Measurements from ENCODE around the gene PRELP. TPM values are rescaled to one million over a fixed set of nuclear protein-coding genes. Genes with fewer than 3 reads are reported as not detected.

PRELP gene
- total RNA-seq, 1 donor = 1.4 TPM

DNA sequence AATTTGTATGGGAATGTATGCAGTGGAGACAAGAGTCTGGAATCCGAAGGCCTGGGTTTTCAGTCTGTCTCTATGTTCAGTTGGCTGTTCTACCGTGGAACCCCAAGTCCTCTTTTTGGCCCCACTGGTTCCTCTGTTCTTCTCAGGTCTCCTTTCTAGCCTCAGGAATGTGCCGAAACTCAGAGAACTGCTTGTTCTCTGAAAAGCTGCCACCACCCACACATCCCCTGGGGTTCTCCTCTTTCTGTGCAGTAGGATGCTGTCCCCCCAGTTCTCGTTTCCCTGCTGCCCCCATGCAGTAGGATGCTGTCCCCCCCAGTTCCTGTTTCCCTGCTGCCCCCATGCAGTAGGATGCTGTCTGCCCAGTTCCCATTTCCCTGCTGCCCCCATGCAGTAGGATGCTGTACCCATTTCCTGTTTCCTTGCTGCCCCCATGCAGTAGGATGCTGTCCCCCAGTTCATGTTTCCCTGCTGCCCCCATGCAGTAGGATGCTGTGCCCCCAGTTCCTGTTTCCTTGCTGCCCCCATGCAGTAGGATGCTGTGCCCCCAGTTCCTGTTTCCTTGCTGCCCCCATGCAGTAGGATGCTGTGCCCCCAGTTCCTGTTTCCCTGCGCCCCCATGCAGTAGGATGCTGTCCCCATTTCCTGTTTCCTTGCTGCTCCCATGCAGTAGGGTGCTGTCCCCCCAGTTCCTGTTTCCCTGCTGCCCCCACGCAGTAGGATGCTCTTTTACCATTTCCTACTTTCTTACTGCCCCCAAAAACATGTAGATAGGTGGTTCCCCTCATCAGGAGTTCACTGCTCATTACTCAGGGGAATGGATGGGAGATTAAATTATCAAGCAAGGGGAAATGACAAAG is 53.6 kb downstream of the PRELP start:
- no peak overlapping the region for H3K4me3 ChIP-seq (ENCODE audit: low read depth, low read length)
- no peak for DNase-seq (ENCODE audit: low read depth)
- TF ChIP-seq, protein P1, sequence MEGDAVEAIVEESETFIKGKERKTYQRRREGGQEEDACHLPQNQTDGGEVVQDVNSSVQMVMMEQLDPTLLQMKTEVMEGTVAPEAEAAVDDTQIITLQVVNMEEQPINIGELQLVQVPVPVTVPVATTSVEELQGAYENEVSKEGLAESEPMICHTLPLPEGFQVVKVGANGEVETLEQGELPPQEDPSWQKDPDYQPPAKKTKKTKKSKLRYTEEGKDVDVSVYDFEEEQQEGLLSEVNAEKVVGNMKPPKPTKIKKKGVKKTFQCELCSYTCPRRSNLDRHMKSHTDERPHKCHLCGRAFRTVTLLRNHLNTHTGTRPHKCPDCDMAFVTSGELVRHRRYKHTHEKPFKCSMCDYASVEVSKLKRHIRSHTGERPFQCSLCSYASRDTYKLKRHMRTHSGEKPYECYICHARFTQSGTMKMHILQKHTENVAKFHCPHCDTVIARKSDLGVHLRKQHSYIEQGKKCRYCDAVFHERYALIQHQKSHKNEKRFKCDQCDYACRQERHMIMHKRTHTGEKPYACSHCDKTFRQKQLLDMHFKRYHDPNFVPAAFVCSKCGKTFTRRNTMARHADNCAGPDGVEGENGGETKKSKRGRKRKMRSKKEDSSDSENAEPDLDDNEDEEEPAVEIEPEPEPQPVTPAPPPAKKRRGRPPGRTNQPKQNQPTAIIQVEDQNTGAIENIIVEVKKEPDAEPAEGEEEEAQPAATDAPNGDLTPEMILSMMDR (IDR thresholded peaks at IDR 0.05; ENCODE audit: insufficient read depth, low read length) = no peak

DNA sequence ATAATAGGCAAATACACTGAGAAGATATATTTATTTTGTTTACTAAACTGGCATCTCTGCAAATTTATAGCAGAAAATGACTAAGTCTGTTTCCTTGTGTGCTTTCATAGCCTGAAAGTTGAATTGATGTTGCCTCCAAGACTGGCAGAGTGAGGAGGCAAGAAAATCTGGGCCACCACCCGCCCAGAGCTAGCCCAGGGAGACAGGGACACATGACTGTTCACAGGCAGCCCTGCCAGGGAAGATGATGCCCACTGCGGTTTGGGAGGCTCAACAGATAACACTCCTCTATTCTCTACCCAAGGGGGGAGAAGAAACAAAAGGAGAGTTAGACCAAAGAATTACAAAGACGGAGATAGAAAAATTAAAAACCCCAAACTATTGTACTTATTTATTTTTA is 55.5 kb downstream of the PRELP start:
- no peak overlapping the region for H3K4me3 ChIP-seq (ENCODE audit: low read depth, low read length)
- DNase-seq (ENCODE audit: low read depth) = no peak
- TF ChIP-seq, protein P1 (IDR thresholded peaks at IDR 0.05; ENCODE audit: insufficient read depth, low read length) = no peak

DNA sequence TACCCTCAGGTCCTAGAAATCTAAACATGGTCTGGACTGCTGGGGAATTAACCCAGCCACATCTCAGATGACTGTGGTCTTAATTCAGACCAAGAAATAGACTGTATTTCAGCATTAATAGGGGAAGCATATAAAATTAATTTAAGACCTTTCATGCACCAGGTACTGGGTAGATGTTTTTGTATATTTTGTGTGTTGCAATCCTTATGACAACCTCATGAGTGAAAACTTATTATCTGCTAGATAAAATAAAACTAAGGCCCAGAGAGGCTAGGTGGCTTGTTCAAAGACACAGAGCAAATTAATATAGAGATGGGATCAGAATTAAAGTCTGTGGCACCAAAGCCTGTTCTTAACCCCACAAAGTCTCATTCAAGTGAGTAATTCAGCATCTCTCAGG is 58.4 kb downstream of the PRELP start:
- no peak for DNase-seq (ENCODE audit: low read depth)
- TF ChIP-seq, protein P1 (IDR thresholded peaks at IDR 0.05; ENCODE audit: insufficient read depth, low read length) = no peak
- no peak overlapping the region for H3K4me3 ChIP-seq (ENCODE audit: low read depth, low read length)

DNA sequence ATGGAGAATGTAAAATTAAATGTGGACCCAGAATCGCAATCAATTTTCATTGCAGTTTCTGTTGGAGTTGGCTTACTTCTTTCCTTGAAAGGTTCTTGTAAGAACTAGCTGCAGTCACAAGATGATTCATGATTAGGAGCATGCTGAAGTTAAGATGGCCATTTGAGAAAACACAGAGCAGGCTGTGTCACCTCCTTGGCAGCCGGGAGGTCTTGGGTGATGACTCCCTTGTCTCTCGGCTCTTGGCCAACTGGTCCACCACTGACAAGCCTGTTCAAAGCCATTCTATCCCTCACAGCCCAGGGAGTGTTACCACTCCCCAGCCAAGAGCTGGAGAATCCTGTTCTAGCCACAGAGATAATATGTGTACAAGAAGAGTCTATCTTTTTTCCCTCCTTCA is 58.9 kb downstream of the PRELP start:
- TF ChIP-seq, protein P1 (IDR thresholded peaks at IDR 0.05; ENCODE audit: insufficient read depth, low read length) = no peak
- H3K4me3 ChIP-seq (ENCODE audit: low read depth, low read length) = no peak overlapping the region
- peak; percentile 99 for DNase-seq (ENCODE audit: low read depth)

DNA sequence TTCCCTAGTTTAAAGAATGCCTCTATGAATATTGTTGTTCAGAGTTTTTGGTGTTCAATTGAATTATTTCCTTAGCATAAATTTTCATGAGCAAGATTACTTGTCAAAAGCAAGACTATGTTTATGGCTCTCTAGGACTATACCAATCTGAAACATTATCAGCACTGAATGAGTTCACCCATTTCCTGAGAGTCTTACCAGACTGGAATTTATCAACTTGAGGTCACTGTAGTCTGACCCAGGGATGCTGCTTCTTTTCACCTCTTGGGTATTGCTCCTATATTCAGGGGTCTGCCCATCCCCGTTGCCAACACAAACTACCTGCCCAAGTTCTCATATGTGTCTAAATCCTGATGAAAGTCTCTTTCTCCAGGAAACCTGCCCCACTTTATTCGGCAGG is 61.0 kb downstream of the PRELP start:
- H3K4me3 ChIP-seq (ENCODE audit: low read depth, low read length) = no peak overlapping the region
- DNase-seq (ENCODE audit: low read depth) = peak; percentile 64
- TF ChIP-seq, protein P1 (IDR thresholded peaks at IDR 0.05; ENCODE audit: insufficient read depth, low read length) = no peak

DNA sequence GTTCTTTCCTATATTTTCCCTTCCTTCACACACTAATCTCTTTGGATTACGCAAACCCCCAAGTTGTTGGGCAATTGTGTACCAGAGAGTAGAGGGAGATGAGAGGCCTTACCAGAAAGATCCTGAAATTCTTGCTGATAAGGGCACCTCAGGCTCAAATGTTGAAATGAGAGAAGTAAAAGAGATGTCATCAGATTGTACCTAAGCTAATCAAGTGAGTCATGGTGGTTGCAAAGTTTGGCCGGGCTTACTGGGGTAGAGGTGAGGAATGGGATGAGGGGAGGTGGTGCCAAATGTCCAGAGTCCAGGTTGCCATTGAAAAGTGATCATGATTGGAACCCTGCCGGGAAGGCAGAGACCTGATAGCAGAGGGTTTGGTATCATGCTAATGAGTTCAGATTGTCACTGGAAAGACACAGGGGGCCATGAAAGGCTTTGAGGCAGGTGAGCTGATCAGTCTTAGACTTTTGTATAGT is 61.4 kb downstream of the PRELP start:
- TF ChIP-seq, protein P1 (IDR thresholded peaks at IDR 0.05; ENCODE audit: insufficient read depth, low read length) = no peak
- DNase-seq (ENCODE audit: low read depth) = peak; percentile 94
- no peak overlapping the region for H3K4me3 ChIP-seq (ENCODE audit: low read depth, low read length)

All from fibroblast of the aortic adventitia (primary cell).